HG02852 (cell line): Measurements from ENCODE around the gene AUTS2.
"Not testable (repeated sequence)": the region's sequence is repeated elsewhere in the genome, so short reads cannot be mapped to it uniquely, and the experiment has no call there.

Experiments used
- ATAC-seq: cut with Tn5 transposase; IDR thresholded peaks from one replicate; pipeline ENCODE4 v1.9.1; 2021; ENCODE audit warnings: mild to moderate bottlenecking, moderate library complexity; ENCODE audit not compliant: unreplicated experiment

The AUTS2 gene

DNA sequence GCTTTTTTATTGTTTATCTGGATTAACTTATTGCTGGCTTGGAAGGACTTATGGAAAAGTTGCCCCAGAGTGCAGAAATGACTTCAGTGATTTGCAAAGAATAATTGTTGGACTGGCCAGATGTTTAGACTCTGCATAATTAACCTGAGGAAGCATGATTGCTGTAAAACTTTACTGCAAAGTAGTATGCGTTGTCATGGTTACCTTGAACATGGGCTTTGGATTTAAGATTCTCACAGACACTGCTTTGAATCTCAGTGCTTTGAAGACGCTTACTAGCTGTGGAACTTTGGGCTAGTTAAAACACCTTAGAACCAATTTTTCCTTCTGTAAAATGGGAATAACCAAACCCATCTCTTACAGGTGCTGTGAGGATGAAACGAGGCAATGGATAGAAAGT lies 1108.4 kb downstream of the AUTS2 start:
- ATAC-seq: no peak

DNA sequence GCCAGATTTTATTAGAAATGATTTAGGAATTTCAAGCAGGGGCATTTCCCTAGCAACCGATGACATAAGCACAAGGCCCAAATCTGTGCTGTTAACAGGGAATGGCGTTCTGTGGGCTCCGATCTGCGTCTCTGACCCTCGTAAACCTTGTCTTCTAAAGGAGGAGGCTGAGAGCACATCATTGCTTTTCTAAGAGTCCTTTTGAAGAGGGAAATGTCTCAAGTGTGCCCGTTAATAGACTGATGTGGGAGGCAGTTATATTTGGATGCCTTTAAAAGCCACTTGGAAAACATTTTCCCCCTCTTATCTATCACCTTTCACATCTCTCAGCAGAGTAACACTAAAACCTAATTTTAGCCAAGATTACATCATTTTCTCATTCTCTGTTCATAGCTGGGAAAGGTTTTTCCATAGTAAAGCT lies 1109.6 kb downstream of the AUTS2 start:
- no peak for ATAC-seq

DNA sequence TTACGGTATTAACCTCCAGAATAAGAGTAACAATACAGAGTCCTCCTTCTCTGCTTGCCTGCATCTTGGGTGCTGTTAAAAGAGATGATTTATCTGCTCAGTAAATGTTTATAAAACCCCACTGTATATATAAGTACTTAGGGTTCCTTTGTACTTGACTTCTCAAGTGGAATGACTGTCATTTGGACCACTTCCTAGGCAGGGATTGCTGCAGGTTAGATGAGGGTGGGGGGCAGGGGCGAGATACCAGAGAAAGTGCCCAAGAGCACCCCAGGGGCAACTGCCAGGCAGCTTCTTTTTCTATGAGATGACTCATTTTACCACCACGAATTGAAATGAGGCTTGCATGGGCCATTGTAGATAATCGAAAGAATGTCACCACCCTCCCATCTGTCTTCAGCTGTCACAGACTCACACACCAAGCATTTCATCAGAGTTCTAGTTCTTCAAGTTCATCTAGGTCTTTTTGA lies 1111.8 kb downstream of the AUTS2 start:
- no peak for ATAC-seq

- no peak for ATAC-seq
Observed at GRCh38 chr7:70710651-70711050, 1112.4 kb downstream of the AUTS2 start.

GRCh38 chr7:70711452-70711851 lies 1113.2 kb downstream of the AUTS2 start:
- ATAC-seq: no peak

DNA sequence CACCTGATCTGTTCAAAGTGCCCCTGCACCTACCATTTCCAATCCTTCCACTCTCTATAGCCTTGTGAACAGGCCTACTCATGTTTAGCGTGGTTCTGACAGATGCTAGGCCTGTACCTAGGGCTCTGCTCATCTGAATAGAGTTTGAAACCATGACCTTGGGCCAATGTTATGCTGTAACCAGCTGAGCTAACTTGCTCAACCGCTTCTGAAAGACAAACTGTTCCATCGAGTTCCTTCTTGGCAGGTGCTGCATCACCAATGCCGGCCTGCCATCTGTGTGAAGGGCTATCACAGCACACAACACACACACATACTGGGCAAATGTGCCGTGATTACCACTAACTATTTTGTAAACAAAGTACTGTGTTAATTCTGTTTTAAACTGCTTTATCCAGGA lies 1114.7 kb downstream of the AUTS2 start:
- ATAC-seq: no peak

- ATAC-seq: no peak
Observed at GRCh38 chr7:70714506-70715038, 1116.3 kb downstream of the AUTS2 start.

GRCh38 chr7:70717553-70718329 lies 1119.5 kb downstream of the AUTS2 start:
- no peak for ATAC-seq

DNA sequence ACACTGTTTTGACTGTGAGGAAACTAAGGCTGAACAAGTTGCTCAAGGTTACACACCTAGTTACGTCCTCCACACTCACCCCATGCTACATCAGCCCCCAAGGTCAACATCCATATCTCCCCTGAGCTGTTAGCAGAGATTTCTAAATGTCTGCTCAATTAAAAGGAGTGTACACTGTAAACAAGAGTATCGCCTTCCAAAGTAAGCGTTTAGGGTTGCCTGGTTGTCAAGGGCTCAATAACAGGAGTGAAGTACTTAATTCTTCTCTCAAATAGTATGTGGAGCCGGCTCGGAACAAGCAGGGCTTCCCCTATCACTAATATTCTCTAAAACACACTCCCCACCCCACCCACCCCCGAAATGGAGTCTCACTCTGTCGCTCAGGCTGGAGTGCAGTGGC lies 1120.8 kb downstream of the AUTS2 start:
- ATAC-seq: no peak

- ATAC-seq: no peak
Observed at GRCh38 chr7:70720191-70720873, 1122.1 kb downstream of the AUTS2 start.

DNA sequence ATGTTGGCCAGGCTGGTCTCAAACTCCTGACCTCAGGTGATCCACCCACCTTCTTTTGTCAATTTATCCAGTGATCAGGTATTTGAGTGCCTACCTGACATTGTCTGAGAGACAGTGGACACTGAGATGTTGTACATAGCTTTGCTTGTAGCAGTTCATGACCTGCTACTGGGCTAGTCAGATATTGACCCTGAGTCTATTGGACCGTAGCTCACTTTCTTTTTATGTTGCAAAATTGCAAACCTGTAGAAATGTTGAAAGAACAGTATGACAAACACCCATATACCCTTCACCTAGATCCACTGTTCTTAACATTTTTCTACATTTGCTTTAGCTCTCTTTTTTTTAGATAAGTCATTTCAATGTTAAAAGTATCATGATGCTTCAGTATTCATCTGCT lies 1123.2 kb downstream of the AUTS2 start:
- ATAC-seq: no peak

DNA sequence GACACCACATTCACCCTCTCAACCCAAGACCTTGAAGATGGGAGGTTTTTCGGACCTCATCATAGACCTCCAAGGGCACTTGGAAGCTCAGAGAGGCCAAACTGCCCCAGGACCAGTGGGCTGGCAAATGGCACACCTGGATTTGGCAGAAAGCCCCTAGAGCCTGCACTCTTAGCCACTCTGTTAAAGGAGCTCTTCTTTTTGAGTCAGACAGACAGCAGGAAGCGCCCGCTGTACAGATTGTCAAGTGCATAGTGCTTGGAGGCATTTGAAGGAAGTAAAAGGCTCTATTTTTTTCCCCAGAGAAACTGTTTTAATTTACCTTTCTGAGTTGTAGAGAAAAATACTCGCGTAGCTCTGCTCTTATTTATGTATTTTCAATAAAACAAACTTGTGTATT lies 1125.1 kb downstream of the AUTS2 start:
- ATAC-seq: no peak

DNA sequence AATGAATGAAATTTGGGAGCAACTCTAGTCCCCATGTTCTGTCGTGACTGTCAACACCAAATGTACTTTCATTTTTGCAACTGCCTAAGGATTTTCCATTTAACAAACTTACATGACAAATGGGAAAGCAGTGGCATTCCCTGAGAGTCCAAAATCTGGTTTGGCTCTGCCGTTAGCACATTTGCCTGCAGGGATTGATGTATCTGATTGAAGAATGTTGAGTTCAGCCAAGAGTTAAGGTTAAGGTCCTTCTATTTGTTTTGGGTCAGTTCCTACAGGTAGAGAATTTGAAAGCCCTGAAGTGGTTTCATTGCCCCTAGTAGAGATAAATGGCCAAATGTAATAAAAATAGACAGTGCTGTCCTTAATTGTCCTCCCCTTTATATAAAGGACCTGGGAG lies 1127.2 kb downstream of the AUTS2 start:
- ATAC-seq: no peak

GRCh38 chr7:70726294-70726693 lies 1128.0 kb downstream of the AUTS2 start:
- no peak for ATAC-seq

DNA sequence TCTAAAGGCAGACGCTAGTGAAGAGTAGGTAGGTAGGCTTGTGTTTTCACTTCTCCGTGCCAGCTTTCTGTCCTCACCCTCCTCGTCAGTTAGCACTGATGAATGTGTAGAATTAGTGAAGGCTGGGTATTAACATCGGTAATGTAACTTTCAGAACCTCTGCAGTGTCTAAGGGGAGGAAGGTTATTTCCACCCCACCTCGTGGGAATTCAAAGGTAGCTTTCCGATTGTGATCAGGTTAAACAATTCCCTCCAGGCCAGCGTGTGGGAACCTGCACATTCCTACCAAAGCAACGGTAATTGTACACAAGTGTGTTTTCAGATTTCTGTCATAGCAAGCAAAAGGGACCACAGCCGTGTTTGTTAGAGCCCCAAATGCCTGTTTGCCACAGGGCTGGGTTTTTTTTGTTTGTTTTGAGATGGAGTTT lies 1128.7 kb downstream of the AUTS2 start:
- ATAC-seq: peak; percentile 53

- ATAC-seq: no peak
Observed at GRCh38 chr7:70727861-70728260, 1129.6 kb downstream of the AUTS2 start.

DNA sequence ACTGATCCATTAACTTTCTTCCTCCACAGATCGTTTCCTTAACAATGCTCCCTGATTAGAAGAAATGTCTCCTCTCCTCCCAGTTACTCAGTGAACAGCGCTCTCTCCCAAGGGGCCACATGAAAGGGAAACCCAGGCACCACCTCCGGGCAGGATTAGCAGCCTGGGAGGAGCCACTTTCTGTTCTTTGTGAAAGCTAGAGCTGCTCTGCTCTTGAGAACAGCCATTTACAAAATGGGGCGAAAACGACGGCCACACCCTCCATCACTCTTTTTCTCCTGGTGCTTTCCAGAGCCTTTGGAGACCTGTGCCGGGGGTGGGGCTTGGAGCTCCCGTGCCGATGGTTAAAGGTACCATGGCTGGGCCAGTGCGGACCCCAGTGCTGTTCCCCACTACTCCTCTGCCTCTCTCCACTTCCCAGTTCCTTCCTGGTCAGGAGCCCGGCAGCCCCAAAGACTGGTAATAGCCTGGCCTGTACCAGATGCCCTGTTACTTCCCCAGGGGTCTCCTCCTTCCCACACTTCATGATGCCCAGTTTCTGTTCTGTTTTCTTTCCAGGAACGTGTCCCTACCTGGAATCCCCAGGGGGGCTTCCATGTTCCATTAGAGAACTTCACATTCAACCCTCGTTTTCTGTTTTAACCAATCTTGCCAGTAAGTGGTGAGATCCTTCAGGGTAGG lies 1130.7 kb downstream of the AUTS2 start:
- ATAC-seq: no peak

DNA sequence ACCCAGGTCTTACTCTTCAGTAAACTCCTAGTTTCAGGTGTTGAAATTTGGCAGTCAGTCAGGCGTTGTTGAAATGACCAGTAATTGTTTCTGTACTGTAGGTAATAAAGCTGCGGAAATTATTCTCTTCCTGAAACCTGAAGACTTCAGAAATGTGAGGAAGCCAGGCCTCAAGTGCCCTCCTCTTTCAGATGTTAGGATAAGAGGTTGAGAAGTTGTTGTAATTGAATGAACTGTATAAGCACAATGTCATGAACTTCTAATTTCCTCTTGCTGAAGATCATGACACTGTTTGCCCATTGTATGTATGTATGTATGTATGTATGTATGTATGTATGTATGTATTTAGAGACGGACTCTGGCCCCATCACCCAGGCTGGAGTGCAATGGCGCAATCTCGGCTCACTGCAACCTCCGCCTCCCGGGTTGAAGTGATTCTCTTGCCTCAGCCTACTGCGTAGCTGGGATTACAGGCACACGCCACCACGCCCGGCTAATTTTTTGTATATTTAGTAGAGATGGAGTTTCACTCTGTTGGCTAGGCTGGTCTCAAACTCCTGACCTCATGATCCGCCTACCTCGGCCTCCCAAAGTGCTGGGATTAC lies 1131.4 kb downstream of the AUTS2 start:
- not testable (repeated sequence) for ATAC-seq

GRCh38 chr7:70730451-70731110 lies 1132.3 kb downstream of the AUTS2 start:
- ATAC-seq: no peak

GRCh38 chr7:70733090-70733489 lies 1134.8 kb downstream of the AUTS2 start:
- no peak for ATAC-seq

DNA sequence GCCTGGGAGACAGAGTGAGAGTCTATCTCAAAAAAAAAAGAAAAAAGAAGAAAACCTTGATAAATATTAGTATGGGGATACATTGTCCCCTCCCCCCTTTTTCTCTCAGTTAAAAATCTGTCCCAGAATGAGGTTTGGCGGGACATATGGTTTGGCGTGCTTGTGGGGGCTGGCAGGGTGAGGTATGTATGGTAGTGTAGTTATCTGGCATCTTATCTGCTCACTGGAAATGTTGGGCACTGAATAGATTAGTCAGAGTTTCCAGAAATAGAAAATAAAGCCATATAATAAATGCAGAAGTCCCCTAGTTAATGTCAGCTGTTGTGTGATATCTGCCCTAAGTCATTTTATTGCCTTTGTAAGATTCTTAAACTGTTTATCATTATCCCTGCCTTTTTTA lies 1136.1 kb downstream of the AUTS2 start:
- ATAC-seq: no peak
